EL (cell line): ENCODE results near the gene LST1.
A peak's percentile ranks its signal among the peaks of the same experiment; 100 is the strongest.

Experiments used
- DNase-seq: peaks from one replicate; pipeline ENCODE4 v3.0.0-alpha.2; 2016

LST1 gene

GRCh38 chr6:31586008-31586407 is at the start of gene LST1:
Gene LST1, plus strand, starts transcription at chr6:31586277. Its CDS starts 1,023 bp downstream, at chr6:31587300.
- no peak for DNase-seq

- DNase-seq, result no peak
Observed at GRCh38 chr6:31538805-31539400, 47.2 kb upstream of the LST1 start.

- DNase-seq, result no peak
Observed at GRCh38 chr6:31540640-31541039, 45.4 kb upstream of the LST1 start.

DNA sequence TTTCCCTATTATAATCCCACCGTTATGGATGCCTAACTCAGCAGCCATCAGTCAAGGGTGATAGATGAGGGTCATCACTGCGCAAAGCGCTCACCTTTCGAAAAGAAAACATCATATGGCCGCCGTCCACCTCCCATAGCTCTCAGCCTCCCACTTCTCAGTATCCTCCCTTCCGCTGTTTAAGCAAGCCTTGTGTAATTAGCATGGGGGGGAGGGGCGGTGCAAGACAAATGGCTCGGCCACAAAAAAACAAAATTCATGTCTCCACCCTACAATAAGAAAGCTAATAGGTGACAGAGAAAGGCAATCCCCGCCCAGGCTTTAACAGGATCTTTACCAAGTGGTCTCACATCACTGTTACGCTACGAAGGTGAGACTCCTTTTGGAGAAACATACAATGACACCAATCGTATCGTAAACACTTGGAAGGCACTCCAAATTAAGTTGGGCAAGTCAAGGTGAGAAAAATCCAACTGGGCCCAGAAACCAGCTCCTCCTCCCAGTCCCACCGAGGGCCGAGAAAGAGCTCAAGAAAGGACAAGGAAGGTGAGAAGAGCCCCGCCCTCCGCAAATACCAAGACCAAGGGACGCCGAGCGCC is 44.9 kb upstream of the LST1 start:
- peak; percentile 56 for DNase-seq

GRCh38 chr6:31541658-31542521 is 44.2 kb upstream of the LST1 start, which contains the start of gene DDX39B:
Gene DDX39B, minus strand, starts transcription at chr6:31542003. Its CDS starts 1,471 bp downstream, at chr6:31540532.
- DNase-seq, result peak; percentile 98

DNA sequence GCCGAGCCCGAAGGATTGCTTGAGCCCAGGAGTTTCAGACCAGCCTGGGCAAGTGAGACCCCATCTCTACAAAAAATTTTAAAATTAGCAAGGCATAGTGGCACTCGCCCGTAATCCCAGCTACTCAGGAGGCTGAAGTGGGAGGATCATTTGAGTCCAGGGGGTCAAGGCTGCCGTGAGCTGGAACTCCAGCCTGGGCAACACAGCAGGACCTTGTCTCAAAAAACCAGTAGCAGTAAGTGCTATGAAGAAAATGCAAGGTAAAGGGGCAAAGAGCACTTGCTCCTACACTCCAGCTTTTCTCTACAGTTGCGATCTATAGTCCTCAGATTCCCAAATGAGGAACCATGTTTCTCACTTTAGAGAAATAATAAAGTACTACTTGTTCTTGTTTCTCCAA is 42.4 kb upstream of the LST1 start:
- DNase-seq, result no peak

- DNase-seq, result no peak
Observed at GRCh38 chr6:31544676-31545075, 41.4 kb upstream of the LST1 start.

GRCh38 chr6:31545291-31545690 is 40.8 kb upstream of the LST1 start:
- DNase-seq, result no peak

DNA sequence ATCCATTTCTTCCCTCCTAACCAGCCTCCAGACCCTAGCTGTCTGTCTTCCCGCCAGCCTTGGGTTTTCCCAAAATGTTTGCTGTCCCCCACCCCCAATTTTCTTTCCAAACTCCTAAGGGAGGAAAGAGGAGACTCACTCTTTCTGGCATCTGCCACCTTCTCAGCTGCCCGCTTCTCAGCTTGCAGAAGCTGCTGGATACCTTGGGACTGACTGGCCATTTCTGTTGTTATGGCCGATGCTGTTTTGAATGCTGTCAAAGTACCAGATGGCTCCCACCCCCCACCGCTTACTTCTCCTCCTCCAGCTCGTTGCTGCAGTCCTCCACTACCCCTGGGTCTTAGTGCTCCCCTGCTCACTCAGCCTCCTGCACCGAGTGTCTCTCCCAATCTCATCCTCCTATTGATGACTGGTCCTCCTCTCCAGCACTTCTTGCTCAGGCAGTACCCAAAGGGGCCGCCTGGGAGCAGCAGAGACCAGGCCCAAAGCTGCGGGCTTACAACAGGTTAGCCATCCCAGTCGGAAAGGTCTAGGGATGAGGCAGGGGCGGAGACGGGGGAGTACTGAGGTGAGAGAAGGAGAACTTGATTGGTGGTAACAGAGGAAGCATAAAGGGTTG is 39.6 kb upstream of the LST1 start, which contains the start of gene ATP6V1G2:
ATP6V1G2 (minus strand) TSS at position 270 of the 619 bp plus-strand sequence; CDS start at position 221, 49 bp downstream.
- peak; percentile 93 for DNase-seq

GRCh38 chr6:31546958-31547726 is 38.9 kb upstream of the LST1 start, which contains the start of gene NFKBIL1:
Gene NFKBIL1, plus strand, starts transcription at chr6:31547608. Its CDS starts 87 bp downstream, at chr6:31547695.
- DNase-seq, result peak; percentile 98

DNA sequence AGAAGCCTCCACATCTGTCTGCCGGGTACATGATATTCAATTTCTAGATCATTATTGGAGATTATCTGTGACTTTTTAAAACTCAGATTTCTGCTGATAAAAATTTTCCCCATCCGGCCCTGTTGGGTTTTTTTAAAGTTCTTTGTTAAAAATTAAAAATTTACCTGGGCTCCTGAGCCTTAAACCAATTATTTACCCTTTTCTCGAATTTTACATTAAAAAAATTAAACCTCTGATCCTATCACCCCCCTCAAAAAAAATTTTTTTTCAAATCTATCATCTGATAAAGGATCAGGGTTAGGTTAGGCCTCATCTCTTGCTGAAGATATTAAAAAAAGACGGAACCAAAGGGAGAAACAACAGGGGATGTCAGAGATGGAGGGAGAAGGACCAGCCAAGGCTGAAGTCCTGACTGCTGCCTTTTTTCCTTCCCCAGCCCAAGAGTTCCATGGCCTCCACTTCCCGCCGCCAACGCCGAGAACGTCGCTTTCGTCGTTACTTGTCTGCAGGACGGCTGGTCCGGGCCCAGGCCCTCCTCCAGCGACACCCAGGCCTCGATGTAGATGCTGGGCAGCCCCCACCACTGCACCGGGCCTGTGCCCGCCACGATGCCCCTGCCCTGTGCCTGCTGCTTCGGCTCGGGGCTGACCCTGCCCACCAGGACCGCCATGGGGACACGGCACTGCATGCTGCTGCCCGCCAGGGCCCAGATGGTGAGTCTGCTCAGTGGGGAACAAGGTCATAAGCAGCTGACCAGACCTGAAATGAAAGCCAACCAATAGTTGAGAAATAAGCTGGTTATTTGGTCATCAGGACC is 38.1 kb upstream of the LST1 start:
- DNase-seq, result no peak

DNA sequence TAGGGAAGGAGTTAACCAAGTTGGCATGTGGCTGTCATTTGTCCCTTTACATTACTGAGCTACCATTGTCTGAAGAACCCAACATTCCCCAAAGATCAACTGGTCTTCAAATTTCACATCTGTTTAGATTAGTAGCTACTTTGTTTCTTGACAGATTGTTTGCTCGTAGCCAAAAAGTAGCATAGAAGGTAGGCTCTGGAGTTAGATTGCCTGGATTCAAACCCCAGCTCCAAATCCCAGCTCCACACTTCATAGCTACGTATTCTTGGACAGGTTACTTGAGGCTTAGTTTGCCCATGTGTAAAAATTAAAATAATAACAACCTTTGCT is 37.6 kb upstream of the LST1 start:
- no peak for DNase-seq

- peak; percentile 69 for DNase-seq
Observed at GRCh38 chr6:31551371-31551770, 34.7 kb upstream of the LST1 start.

DNA sequence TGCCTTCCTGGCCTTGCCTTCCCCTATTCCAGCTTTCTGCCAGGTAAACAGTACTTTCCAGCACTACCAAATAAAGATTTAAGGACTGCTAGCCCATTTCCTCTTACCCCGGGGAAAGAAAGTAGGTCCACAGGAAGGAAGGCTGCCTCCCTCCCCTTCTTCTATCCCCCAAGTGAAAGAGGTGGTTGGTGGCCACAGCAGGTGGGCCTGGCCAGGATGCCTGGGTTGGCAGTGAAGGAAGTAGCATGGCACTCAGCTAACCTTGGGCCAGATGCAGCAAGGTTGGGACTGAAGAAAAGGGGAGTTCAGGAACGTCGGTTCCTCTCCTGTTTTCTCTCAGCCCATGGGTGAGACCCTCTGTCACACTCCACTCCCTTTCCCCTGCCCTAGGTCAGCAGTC is 29.8 kb upstream of the LST1 start:
- no peak for DNase-seq

DNA sequence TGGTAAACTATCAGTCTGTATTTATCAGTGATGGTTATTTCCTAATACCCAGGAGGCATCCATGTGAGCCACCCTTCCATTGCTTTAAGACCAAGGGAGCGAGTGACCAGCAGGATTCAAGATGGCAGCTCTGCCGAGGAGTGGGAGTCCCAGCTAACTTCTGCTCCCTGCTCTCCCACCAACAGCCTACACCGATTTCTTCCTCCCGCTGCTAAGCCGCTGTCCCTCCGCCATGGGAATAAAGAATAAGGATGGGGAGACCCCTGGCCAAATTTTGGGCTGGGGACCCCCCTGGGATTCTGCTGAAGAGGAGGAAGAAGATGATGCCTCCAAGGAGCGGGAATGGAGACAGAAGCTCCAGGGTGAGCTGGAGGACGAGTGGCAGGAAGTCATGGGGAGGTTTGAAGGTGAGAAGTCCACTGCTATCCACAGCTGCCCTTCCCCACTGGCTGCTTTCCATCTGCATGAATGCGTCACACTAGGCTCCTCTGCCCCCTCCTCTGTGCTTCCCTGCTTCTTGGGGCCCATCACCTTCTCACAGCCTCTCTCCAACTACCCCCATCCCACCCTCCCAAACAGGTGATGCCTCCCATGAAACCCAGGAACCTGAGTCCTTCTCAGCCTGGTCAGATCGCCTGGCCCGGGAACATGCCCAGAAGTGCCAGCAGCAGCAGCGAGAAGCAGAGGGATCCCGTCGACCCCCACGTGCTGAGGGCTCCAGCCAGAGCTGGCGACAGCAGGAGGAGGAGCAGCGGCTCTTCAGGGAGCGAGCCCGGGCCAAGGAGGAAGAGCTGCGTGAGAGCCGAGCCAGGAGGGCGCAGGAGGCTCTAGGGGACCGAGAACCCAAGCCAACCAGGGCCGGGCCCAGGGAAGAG is 28.4 kb upstream of the LST1 start:
- no peak for DNase-seq

DNA sequence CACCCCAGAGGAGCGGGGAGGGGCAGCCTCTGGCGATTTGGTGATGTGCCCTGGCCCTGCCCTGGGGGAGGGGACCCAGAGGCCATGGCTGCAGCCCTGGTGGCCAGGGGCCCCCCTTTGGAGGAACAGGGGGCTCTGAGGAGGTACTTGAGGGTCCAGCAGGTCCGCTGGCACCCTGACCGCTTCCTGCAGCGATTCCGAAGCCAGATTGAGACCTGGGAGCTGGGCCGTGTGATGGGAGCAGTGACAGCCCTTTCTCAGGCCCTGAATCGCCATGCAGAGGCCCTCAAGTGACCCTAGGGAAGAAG is 27.8 kb upstream of the LST1 start:
- no peak for DNase-seq

- DNase-seq, result peak; percentile 34
Observed at GRCh38 chr6:31558631-31559500, 27.2 kb upstream of the LST1 start.

DNA sequence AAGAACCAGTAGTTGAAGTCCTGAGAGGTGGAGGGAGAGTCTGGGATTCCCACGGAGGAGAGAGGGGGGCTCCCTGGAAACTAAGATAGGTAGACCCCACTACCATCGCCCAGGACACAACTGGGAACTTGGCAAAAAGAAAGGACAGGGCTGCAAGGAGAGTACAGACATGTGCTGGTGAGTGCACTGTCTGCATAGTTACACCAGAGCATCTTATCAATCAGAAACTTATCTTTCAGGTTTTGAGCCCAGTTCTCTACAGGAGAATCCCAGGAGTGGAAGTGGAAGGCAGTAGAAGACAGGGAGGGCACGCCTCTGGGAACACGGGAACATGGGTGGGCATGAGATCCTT is 26.5 kb upstream of the LST1 start:
- DNase-seq, result no peak

DNA sequence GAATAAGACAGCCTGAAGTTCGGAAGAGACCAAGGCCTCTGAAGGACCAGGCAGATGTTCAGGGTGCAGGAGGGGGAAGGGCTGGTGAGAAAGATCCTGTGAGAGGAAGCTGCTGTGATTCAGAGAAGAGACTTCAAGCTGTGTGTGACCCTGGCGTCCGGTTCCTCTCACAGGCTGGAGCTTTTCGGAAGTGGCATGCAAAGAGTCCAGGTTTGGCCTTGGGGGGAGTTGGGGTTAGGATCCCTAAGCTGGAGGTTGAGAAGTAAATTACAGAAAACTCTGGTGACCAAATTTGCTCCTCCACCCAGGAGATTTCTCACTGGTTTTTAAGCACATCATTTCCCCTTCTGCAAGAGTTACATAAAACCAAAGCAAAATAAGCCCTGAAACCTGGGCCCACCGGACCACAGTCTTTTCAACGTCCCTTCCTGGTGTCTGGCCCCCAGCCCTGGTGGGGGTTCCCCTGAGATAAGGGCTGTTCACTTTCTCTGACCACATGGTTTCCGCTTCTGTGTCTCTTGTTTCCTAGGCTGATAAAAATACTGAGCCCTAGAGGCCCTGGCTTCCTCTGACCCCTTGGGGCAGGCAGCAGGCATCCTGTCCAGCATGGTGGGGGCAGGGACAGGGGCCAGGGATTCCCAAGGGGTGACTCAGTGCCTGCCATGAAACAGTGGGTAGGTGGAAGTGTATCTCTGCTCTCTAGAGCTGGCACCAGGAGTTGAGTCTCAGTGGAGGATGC is 25.9 kb upstream of the LST1 start:
- DNase-seq, result peak; percentile 96
